GM12878 (cell line): Measurements from ENCODE around the gene ABCC5. TPM values are rescaled to one million over a fixed set of nuclear protein-coding genes. Genes with fewer than 3 reads are reported as not detected.

Source experiments
- ATAC-seq: fragments of 200-7000 bp; cut with Tn5 transposase; 3 replicates; pipeline ENCODE4 v1.9.1; 2020; ENCODE audit warnings: mild to moderate bottlenecking, moderate library complexity
- BruUV-seq: library from RNA; stranded (reverse); fragments of 400-500 nt; replicated peaks from 2 replicates; lab custom pipeline; 2021; lab: Mats Ljungman, UMichigan
- CTCF ChIA-PET: fragments of 300-600 bp; sonication (Branson Sonifier 250); formaldehyde crosslinking; extraction: SDS; loops from one replicate; lab custom pipeline; 2021; ENCODE audit warnings: inconsistent platforms; lab: Yijun Ruan, JAX
- POLR2A ChIA-PET: fragments of 350-600 bp; formaldehyde crosslinking; extraction: SDS; loops from one replicate; lab custom pipeline; 2021; ENCODE audit warnings: inconsistent platforms; lab: Charles Lee
- RAD21 ChIA-PET: fragments of 300-600 bp; sonication (Branson Sonifier 250); formaldehyde crosslinking; loops from one replicate; lab custom pipeline; 2023; ENCODE audit warnings: antibody characterized with exemption; ENCODE audit not compliant: unreplicated experiment; lab: Charles Lee
- SMC1A ChIA-PET: fragments of 300-600 bp; sonication (Branson Sonifier 250); formaldehyde crosslinking; loops from one replicate; lab custom pipeline; 2023; ENCODE audit not compliant: unreplicated experiment, uncharacterized antibody; lab: Charles Lee
- DNase-seq: peaks from one replicate; pipeline ENCODE4 v3.0.0-alpha.2; 2011; ENCODE audit warnings: low read depth, low spot score
- FAIRE-seq: peaks from 3 replicates; lab custom pipeline; 2011; peaks lifted over from hg19 to GRCh38; lab: Jason Lieb, UNC
- H2AFZ ChIP-seq: 2 replicates; pipeline ENCODE4 v1.6.0; 2011; ENCODE audit warnings: low read depth, low read length, control low read depth; ENCODE audit not compliant: control insufficient read depth
- H3K27ac ChIP-seq: 2 replicates; pipeline ENCODE4 v1.5.1; 2011; ENCODE audit warnings: control low read depth; ENCODE audit not compliant: control insufficient read depth, insufficient read depth
- H3K27me3 ChIP-seq, 2 experiments: replicated peaks in 1 of 2; 2 replicates each; pipeline versions ENCODE4 v1.6.0 to v1.6.1; 2011; ENCODE audit warnings: low read length in 1 of 2; ENCODE audit not compliant: control insufficient read depth in 2 of 2, insufficient read depth in 2 of 2
- H3K36me3 ChIP-seq, 2 experiments: 2 replicates each; pipeline ENCODE4 v1.5.1; 2011; ENCODE audit warnings: low read length in 1 of 2; ENCODE audit not compliant: control insufficient read depth in 2 of 2, insufficient read depth in 2 of 2
- H3K4me1 ChIP-seq: 2 replicates; pipeline ENCODE4 v1.6.1; 2011; ENCODE audit warnings: mild to moderate bottlenecking, low read length, moderate library complexity, mixed read lengths; ENCODE audit not compliant: control insufficient read depth, insufficient read depth
- H3K4me2 ChIP-seq: 2 replicates; pipeline ENCODE4 v1.6.0; 2011; ENCODE audit warnings: control low read depth; ENCODE audit not compliant: control insufficient read depth, insufficient read depth
- H3K4me3 ChIP-seq: fragments of 200-600 bp; sonication (generic); 2 replicates; pipeline ENCODE4 v1.5.1; 2016
- H3K79me2 ChIP-seq: 2 replicates; pipeline ENCODE4 v1.6.0; 2011; ENCODE audit warnings: low read length; ENCODE audit not compliant: control insufficient read depth, insufficient read depth
- H3K9ac ChIP-seq: 2 replicates; pipeline ENCODE4 v1.8.0; 2011; ENCODE audit warnings: low read length, control low read depth, mixed read lengths; ENCODE audit not compliant: control insufficient read depth, insufficient read depth
- H3K9me3 ChIP-seq: replicated peaks from 3 replicates; pipeline ENCODE4 v1.5.1; 2011; ENCODE audit warnings: mild to moderate bottlenecking, low read length; ENCODE audit not compliant: control insufficient read depth, insufficient read depth
- H4K20me1 ChIP-seq: 2 replicates; pipeline ENCODE4 v1.6.0; 2011; ENCODE audit not compliant: control insufficient read depth, insufficient read depth
- CTCF ChIP-seq, 3 experiments: IDR thresholded peaks in 2 of 3; conservative IDR thresholded peaks in 1 of 3; 2 replicates each; pipeline ENCODE4 v1.5.1; 2011; ENCODE audit warnings: low read depth in 3 of 3, low read length in 3 of 3, mild to moderate bottlenecking in 3 of 3, control low read depth in 2 of 3, moderate library complexity in 2 of 3, inconsistent platforms in 1 of 3, mixed read lengths in 1 of 3; ENCODE audit not compliant: control insufficient read depth in 2 of 3, insufficient read depth in 1 of 3; ENCODE audit errors: extremely low read depth in 1 of 3
- GATAD2B ChIP-seq: fragments of 450-650 bp; conservative IDR thresholded peaks from 2 replicates; pipeline ENCODE4 v1.6.1; 2017; ENCODE audit warnings: low read depth, mild to moderate bottlenecking, moderate library complexity
- IKZF1 ChIP-seq: fragments of 450-650 bp; conservative IDR thresholded peaks from 2 replicates; pipeline ENCODE4 v1.6.1; 2017; ENCODE audit warnings: antibody characterized with exemption, mild to moderate bottlenecking
- NR2C1 ChIP-seq: fragments of 450-650 bp; IDR thresholded peaks from 2 replicates; pipeline ENCODE4 v1.6.1; 2017; ENCODE audit warnings: antibody characterized with exemption, mild to moderate bottlenecking, moderate library complexity
- PBX3 ChIP-seq: IDR thresholded peaks from 2 replicates; pipeline ENCODE4 v1.6.1; 2011; ENCODE audit warnings: mild to moderate bottlenecking, low read depth, low read length, moderate library complexity; ENCODE audit not compliant: insufficient replicate concordance
- POU2F2 ChIP-seq: IDR thresholded peaks from 3 replicates; pipeline ENCODE4 v1.6.1; 2011; ENCODE audit warnings: low read depth, mild to moderate bottlenecking, low read length, borderline replicate concordance
- SKIL ChIP-seq: fragments of 450-650 bp; IDR thresholded peaks from 2 replicates; pipeline ENCODE4 v1.6.1; 2017; ENCODE audit warnings: mild to moderate bottlenecking, low read depth, inconsistent platforms; ENCODE audit not compliant: poor library complexity, severe bottlenecking
- YY1 ChIP-seq: IDR thresholded peaks from 2 replicates; pipeline ENCODE4 v1.6.1; 2011; ENCODE audit warnings: low read depth, mild to moderate bottlenecking, low read length
- WGBS: methylation state at CpG from one replicate; pipeline ENCODE4 v1.1.6; 2016; ENCODE audit warnings: low lambda C conversion rate; ENCODE audit not compliant: insufficient replicate concordance, insufficient coverage; ENCODE audit errors: missing lambda C conversion rate; 5-methylcytosine and 5-hydroxymethylcytosine counted together
- in situ Hi-C: fragments of 300-500 bp; cut with MboI; formaldehyde crosslinking; loops from 9 replicates; pipeline ENCODE4 v1.14.3; 2018; ENCODE audit warnings: mixed read lengths
- intact Hi-C: fragments of 100-400 bp; cut with micrococcal nuclease; formaldehyde crosslinking; loops from one replicate; pipeline ENCODE4 v1.14.2; 2022; ENCODE audit not compliant: unreplicated experiment
- polyA plus RNA-seq, 11 experiments: library from polyadenylated mRNA; depleted of rRNA in 4 of 11; unstranded in 6 of 11; stranded (reverse) in 5 of 11; fragments of >200 nt; fragmentation: Nextera tagmentation in 4 of 11; fragmentation: Illumina TruSeq in 1 of 11; extraction: Ambion mirVana in 4 of 11; extraction: Trizol in 1 of 11; gene quantifications; 1 replicate in 1 of 11; 2 replicates in 10 of 11; pipeline versions ENCODE4 v1.2.1 to v1.2.3, GENCODE V29; 2011 to 2016; ENCODE audit warnings: inconsistent platforms in 2 of 11, missing spikeins in 2 of 11, low read depth in 1 of 11
- total RNA-seq, 4 experiments: library from RNA; depleted of rRNA in 3 of 4; stranded (reverse); fragments of >200 nt in 3 of 4; fragmentation: Illumina TruSeq in 1 of 4; extraction: Trizol in 1 of 4; gene quantifications; 2 replicates each; pipeline versions ENCODE4 v1.2.1 to v1.2.3, GENCODE V29; 2013 to 2021

ABCC5 gene
- total and polyA plus RNA-seq, 10 of the 15 experiments (the other 5 are each of a cell fraction or from before 2014, with no cell fraction given): 6.0 to 17.8 (median 9.7) TPM

- CTCF ChIA-PET: no interaction called here
- no peak overlapping the region for H3K4me3 ChIP-seq
- in situ Hi-C loops (no loop called here), intact Hi-C loops (no loop called here)
- SMC1A ChIA-PET: interaction anchor here (1.4 kb wide), 1 partner anchor 10 kb away, joined by 3 read pairs; no protein-coding TSS in a partner anchor
- peaks cover 12% of the 10 kb centered on the region for H3K4me1 ChIP-seq
- no peaks in the 10 kb centered on the region for H3K27me3 ChIP-seq
- no peak overlapping the region for H3K4me2 ChIP-seq
- H3K36me3 ChIP-seq: no peaks in the 10 kb centered on the region
- DNase-seq (no peak), ATAC-seq (no peak), FAIRE-seq (no peak)
- no peak overlapping the region for H2AFZ ChIP-seq
- TF ChIP-seq CTCF (IDR thresholded peaks at IDR 0.05 in 2 of 3, conservative IDR thresholded peaks at IDR 0.05 in 1 of 3; ENCODE audit: control insufficient read depth in 2 of 3, extremely low read depth in 1 of 3, insufficient read depth in 1 of 3, low read depth in 3 of 3, low read length in 3 of 3): no peak
- no peak for TF ChIP-seq IKZF1
- no peak for TF ChIP-seq POU2F2
- TF ChIP-seq GATAD2B: no peak
- TF ChIP-seq YY1: no peak
- RAD21 ChIA-PET: no interaction called here
- POLR2A ChIA-PET: no interaction called here
- no peaks in the 10 kb centered on the region for H3K9me3 ChIP-seq
- no TSS peak for BruUV-seq
- no peak overlapping the region for H3K27ac ChIP-seq
- no peaks in the 10 kb centered on the region for H3K79me2 ChIP-seq
- 88% methylated on average over 11 of the region's 11 CpGs for WGBS
- no peaks in the 10 kb centered on the region for H4K20me1 ChIP-seq
- no peak overlapping the region for H3K9ac ChIP-seq
Observed at GRCh38 chr3:184002469-184002868, 15.2 kb downstream of the ABCC5 start.

- DNase-seq: no peak
- ChIA-PET SMC1A (interaction anchor here (1.4 to 2.6 kb wide), 2 partner anchors 11 kb away, joined by 3 to 7 read pairs; no protein-coding TSS in a partner anchor), RAD21 (no interaction called here), CTCF (no interaction called here), POLR2A (interaction anchor here (0.9 kb wide), 1 partner anchor 8 kb away, joined by 6 read pairs; no protein-coding TSS in a partner anchor)
- 66% methylated on average over 3 of the region's 3 CpGs for WGBS
- Histone ChIP-seq H2AFZ (no peak overlapping the region), H3K27ac (no peak overlapping the region), H3K4me1 (peaks cover 9% of the 10 kb centered on the region), H3K36me3 (no peaks in the 10 kb centered on the region), H3K9me3 (no peaks in the 10 kb centered on the region), H3K9ac (no peak overlapping the region), H3K27me3 (no peaks in the 10 kb centered on the region), H3K79me2 (no peaks in the 10 kb centered on the region), H3K4me2 (no peak overlapping the region), H4K20me1 (no peaks in the 10 kb centered on the region), H3K4me3 (no peak overlapping the region)
- no TSS peak for BruUV-seq
- no peak for FAIRE-seq
- no peak for ATAC-seq
- in situ Hi-C loops (no loop called here), intact Hi-C loops (no loop called here)
- TF ChIP-seq PBX3: no peak
- no peak for TF ChIP-seq SKIL
- TF ChIP-seq NR2C1: no peak
Observed at GRCh38 chr3:184001761-184002160, 15.9 kb downstream of the ABCC5 start.
